GM23248 (cell line): Measurements from ENCODE around the gene CR1L.

Source experiments
- EZH2 ChIP-seq: fragments of 200-600 bp; sonication (generic); IDR thresholded peaks from 2 replicates; pipeline ENCODE4 v1.6.1; 2018; ENCODE audit warnings: antibody characterized with exemption, mild to moderate bottlenecking; ENCODE audit not compliant: insufficient read depth, poor library complexity, severe bottlenecking
- EZH2phosphoT487 ChIP-seq: fragments of 200-600 bp; sonication (generic); IDR thresholded peaks from 2 replicates; pipeline ENCODE4 v1.6.1; 2018; ENCODE audit warnings: antibody characterized with exemption, moderate library complexity, mild to moderate bottlenecking, low read depth; ENCODE audit not compliant: insufficient read depth

DNA sequence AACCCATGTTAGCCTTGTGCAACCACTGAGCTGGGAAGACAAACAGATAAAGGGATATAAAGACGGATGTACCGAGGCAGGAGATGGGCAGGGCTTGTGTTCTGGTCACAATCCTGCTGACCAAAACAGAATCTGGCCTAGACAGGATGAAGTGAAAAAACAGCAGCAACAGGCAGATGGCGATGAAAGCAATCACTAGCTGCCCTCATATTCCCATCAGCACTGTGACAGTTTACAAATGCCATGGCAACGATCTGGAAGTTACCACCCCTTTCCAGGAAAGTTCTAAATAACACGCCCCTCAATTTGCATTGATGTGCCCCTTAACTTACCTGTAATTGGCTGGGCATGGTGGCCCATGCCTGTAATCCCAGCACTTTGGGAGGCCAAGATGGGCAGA is 66.4 kb downstream of the CR1L start:
- no peak for TF ChIP-seq EZH2
- TF ChIP-seq EZH2phosphoT487: no peak
